ENCODE results near the gene IMMP1L.

- no peak for TF ChIP-seq CTCF (IDR thresholded peaks at IDR 0.05; ENCODE audit: low read depth, low read length)
- TF ChIP-seq EZH2phosphoT487 (IDR thresholded peaks at IDR 0.05; ENCODE audit: low read depth) = no peak
Observed at GRCh38 chr11:31449040-31449439, 60.4 kb downstream of the IMMP1L start.

Measured in OCI-LY3 (cell line).